ELR (cell line): ENCODE results near the gene HS6ST1.
A peak's percentile ranks its signal among the peaks of the same experiment; 100 is the strongest.
"Not testable (repeated sequence)": the region's sequence is repeated elsewhere in the genome, so short reads cannot be mapped to it uniquely, and the experiment has no call there.

Experiments
- DNase-seq: peaks from one replicate; pipeline ENCODE4 v3.0.0-alpha.2; 2015; ENCODE audit warnings: low read depth

Gene HS6ST1

DNA sequence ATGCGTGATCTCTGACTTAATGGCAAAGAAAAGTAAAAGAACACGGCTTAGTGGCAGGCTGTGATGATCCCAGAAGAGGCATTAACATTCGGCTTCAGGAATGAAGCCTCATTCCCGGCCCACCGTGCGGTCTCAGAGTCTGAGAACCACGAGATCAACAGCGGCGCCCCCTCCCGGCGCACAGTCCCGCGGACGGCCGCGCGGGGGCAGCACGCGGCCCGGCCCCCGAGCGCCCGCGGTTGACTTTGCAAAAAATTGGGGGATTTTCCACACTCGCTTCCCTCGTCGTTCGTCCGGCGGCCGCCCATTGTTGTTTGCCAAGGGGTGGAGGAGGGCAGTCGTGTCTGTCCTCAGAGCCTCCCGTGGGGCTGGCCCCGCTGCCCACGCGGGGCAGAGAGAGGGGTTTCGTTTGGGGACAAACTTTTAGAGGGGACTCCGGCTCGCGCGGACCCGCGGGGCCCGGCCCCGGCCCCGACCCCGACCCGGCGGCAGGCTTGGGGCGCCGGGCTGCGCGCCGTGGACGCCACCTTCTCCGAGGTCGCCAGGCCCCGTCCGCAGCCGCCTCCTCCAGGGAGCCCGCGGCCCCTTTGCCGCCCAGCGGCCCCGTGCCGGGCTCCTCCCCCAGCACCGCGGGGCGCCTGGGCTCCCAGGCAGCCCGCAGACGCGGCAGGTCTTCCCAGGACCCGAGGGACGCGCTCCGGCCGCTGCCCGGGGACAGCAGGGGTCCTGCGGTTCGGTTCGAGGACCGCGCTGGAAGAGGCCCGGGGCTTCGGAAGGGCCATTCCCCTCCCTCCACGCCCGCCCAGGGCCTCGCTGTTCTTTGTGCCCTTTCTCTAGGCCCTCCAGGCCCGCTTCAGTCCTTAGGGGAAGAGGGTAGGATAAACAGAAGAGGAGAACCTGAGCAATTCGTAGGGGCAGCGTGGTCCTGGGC is 3.4 kb upstream of the HS6ST1 start:
- peak; percentile 84 for DNase-seq

DNA sequence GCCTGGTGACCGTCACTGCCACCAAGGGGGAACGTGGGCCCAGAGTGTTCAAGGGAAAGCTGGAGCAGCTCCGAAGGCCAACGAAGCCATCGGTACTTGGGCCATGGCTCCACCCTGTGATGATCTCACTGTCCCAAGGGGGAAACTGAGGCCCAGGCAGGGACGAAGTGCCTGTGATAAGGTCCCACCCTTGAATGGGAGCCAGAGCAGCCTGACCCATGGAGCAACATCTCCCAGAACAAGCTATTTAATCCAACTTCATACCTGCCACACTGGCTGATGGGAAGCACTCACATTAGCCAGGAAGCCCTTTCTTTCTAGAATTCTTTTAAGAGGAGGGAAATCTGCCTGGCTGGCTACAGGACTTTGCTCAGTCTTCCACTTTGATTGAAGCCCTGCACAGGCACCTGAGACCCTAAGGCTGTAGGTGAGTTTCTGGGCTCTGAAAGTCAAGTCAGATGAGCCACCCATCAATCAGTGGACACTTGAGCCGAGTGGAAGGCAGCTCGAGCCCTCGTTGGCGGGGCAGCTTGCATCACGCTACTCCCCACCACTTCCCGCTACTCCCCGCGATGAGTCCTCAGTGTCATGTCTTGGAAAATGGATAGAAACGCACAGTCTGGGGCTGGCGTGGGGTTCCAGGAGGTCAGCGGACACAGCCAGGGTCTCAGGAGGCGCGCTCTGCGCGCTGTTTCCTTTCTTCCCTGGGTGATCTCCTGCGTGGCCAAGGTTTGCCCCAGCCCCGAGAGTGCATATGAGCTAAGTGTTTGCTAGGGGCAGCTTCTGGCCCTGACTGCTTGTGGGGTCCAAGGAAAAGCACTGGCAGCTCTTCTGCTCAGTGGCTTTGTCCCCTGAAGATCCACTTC is 2.5 kb upstream of the HS6ST1 start:
- peak; percentile 12 for DNase-seq

DNA sequence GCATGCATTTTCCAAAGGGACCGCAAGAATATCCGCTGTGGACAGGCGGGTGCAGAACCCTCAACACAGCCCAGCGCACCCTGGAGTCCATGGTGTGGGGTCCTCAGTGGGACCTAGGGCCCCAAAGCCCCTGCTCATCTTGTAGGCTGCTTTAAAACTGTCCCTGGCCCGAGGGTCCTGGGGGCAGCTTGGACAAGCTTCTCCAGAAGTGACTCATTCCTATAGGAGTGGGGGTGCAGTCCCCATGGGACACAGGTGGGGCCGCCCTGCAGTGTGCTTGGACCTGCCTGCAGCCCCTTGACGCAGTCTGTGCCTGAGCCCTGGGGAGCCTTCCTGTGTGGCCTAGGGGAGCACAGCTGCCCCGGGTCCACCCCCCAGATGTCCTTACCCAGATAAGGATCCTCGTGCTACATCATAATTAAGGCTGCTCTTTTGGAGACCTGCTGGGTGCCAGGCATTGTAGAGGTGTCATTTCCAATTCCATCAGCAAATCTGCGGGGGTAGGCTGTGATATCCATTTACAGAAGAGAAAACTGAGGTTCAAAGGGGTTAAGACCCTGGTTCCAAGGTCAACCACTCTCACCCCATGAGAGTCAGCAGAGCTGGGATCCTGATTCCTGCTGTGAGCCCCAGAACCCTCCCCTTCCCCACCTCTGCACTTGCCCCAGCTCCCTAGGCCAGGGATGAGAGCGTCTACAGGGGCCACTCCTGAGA is 1.7 kb upstream of the HS6ST1 start:
- DNase-seq = no peak

GRCh38 chr2:128319631-128320191 is 1.0 kb upstream of the HS6ST1 start:
- DNase-seq = no peak

DNA sequence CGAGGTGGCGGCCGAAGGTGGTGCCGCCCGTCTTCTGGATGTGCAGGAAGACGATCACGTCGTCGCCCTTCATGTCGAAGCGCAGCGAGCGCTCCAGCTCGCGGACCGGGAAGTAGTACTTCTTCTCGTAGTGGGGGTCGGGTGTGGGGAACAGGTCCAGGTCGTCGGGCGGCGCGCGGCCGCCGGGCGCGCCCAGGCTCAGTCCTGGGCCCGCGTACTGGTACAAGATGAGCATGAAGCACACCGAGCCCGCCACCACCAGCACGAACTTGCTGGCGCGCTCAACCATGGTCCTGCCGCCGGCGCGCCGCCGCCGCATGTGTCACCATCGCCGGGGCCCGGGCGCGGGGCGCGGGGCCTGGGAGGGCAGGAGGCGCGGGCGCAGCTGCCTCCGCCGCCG is 423 bp downstream of the HS6ST1 start:
- DNase-seq = peak; percentile 32

DNA sequence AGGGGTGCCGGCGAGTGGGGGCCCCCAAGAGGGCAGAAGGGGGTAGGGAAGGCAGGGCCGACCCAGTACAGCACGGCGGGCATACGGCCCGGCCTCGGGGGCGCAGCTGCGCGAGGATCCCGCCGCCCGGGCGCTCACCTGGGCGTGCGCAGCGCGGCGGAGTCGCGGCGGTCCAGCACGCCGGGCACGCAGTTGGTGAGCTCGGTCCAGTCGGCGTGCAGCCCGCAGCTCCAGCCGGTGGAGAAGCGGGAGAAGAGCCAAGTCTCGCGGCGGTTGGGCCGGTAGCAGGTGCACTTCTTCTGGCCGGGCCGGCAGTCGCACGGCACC is 806 bp downstream of the HS6ST1 start:
- not testable (repeated sequence) for DNase-seq

GRCh38 chr2:128317181-128317898 is 1.3 kb downstream of the HS6ST1 start:
- peak; percentile 28 for DNase-seq

DNA sequence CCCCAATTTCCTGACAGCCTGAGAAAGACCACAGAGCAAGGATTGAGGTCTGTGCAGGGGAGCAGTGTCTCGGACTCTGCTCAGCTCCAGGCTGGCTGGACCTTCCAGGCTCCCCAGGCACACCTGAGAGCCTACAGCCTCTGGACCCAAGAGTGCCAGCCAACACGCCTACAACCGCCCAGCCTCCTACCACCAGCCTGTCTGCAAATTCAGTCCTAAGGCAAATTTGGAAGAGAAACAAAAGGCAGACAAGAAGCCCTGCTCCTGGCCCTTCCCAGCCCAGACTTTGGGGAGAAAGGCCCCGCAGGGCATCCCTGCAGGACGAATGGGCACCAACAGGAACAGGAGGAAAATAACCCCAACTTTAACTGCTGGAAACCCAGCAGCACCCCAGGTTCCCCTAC is 1.9 kb downstream of the HS6ST1 start:
- no peak for DNase-seq

- no peak for DNase-seq
Measured at GRCh38 chr2:128315829-128316776, 2.6 kb downstream of the HS6ST1 start.

DNA sequence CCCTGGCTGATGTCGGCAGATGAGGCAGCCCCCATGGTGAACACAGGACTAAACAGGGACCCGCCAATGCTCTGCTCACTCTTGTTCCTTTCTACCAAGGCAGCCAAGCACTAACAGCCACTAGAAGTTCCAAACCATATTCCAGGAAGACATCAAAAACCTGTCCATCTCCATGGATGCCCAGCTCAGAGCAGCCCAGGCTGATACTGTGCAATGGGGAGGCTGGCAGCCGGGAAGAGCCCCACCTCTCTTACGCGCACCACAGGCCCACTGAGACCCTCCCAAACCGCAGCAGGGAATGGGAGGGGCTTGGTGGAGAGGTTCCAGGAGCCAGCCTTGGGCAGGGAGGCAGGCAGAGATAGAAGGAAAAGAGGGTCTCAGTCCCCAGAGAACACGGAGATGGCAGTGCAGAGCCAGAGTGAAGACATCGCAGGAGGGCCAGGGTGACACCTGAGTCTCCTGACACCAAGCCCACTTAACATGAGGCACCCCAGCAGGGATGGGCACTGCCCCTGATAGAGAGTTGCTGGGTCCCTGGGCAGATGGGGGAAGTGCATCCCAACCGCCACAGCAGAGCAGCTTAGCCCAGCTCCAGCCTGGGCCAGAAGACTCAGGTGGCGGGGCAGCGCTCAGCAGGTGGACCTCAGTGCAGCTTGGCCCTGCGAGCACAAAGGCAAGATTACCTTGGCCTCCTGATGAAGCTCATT is 3.4 kb downstream of the HS6ST1 start:
- no peak for DNase-seq

DNA sequence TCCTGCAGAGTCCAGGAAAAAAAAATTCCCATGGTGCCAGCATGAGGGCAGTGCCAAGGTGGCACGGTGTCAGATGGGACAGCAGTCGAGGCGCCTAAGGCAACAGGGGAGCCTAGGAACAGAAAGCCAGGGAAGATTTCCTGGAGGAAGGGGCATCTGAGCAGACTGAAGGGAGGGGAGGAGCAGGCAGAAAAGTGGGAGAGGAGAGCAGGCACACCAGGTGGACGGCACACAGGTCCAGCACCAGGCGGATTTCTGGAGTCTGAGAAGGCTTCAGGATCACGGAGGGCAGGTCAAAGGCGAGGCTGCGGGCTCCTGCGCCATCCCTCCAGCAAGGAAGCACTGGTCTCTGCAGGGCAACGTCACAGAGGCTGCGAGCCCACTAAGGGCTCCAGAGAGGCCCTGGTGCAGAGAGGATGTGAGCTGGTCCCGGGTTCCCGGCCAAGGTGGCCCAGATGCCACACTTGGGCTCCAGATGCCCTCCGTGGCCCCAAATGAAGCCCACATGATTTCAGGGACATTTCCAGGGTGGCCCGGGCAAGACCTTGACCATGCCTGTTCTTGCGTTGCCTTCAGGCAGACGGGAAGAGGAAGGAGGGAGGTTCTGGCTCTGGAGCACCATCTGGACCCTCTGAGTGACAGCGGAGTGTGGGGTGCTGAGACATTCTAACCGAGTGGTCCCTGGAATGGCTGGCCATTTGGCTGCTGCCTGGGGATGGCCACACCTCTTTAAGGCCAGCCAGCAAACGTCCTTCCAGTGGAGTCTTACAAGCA is 4.1 kb downstream of the HS6ST1 start:
- no peak for DNase-seq

GRCh38 chr2:128313931-128314347 is 4.7 kb downstream of the HS6ST1 start:
- DNase-seq = no peak

GRCh38 chr2:128313091-128313836 is 5.4 kb downstream of the HS6ST1 start:
- peak; percentile 57 for DNase-seq

DNA sequence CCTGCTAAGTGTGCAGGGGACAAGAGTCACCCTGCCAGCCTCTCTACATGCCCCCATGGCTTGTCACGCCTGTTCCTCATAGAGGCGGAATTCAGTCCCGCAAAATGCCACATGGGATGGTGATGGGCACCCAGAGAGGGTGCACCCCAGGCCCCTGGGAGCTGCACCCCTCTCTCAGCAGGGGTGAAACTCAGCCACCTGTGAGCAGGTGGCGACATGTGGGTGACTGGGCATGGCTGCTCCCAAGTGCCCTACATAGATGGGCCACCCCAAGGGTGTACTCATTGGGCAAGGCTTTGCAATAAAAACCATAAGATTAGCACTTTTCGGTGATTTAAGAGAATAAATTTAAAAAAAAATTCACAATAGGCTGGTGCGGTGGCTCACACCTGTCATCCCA is 6.3 kb downstream of the HS6ST1 start:
- no peak for DNase-seq

- DNase-seq = no peak
Measured at GRCh38 chr2:128311755-128312341, 6.8 kb downstream of the HS6ST1 start.

DNA sequence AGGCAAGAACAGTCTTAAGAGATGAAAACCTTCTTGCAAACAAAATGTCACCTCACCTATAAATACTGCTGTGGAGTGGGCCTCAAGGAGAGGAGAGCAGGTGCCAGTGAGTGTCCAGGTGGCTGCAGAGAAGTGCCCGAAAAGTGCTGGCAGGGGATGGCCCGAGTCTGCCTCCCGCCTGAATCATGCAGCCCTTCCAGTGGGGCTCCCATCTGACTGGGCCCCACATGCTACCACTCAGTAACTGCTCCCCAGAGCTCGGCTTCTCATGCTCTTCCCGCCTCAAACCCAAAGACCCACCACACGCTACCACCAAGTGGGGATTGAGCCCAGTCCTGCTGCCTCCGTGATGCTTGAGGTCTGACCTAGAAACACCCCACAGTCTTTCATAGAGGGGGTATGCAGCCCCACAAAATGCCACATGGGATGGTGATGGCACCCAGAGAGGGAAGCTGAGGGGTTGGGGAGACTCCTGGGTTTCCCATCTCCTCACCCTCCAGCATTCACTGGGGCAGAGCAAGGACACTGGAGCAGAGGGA is 7.4 kb downstream of the HS6ST1 start:
- no peak for DNase-seq

DNA sequence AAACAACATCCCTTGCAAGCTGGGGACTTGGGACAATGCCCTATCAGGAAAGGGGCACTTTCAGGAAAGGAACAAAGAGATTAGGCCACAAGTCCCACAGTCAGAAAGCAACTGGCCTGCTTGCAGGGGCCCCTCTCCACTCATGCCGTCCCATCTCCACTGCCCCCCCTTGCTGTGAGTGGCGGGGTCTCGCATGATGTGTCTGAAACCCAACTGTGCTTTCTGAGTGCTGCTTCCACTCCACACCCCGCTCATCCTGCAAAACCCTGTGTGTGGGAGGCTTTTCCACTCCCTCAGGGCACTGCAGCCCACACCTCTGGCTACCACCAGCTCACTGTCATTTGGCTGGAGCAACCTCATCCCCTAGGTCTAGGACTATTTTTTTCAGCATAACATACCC is 7.9 kb downstream of the HS6ST1 start:
- DNase-seq = no peak
